Activated naive CD4-positive, alpha-beta T cell treated with anti-CD3 and anti-CD28 coated beads, Interleukin-2, amount 50 U/mL, for 72 hours (primary cell): ENCODE data around the gene CYS1. TPM values are rescaled to one million over a fixed set of nuclear protein-coding genes. Genes with fewer than 3 reads are reported as not detected.
"Not testable (repeated sequence)": the region's sequence is repeated elsewhere in the genome, so short reads cannot be mapped to it uniquely, and the experiment has no call there.

Source experiments
- ATAC-seq, 2 donors: fragments of 150-1000 bp; cut with Tn5 transposase; 2 replicates each; pipeline ENCODE4 v1.10.0; 2021; ENCODE audit warnings: mild to moderate bottlenecking in 2 of 2, moderate library complexity in 2 of 2
- DNase-seq, 2 donors: peaks; one replicate each; pipeline ENCODE4 v3.0.0; 2021 to 2022; ENCODE audit warnings: low spot score in 2 of 2
- H3K27ac Mint-ChIP-seq, 2 donors: one replicate each; pipeline ENCODE4 v1.8.0; 2022; ENCODE audit warnings: mild to moderate bottlenecking in 2 of 2, mixed read lengths in 2 of 2
- H3K36me3 Mint-ChIP-seq, 2 donors: one replicate each; pipeline ENCODE4 v1.8.0; 2022; ENCODE audit warnings: mixed read lengths in 2 of 2
- H3K9me3 Mint-ChIP-seq, 2 donors: one replicate each; pipeline ENCODE4 v1.8.0; 2022; ENCODE audit warnings: mixed read lengths in 2 of 2
- total RNA-seq, 2 donors: library from RNA; stranded (reverse); gene quantifications; one replicate each; pipeline ENCODE4 v1.2.3, GENCODE V29; 2022

CYS1 gene
- total RNA-seq, 2 donors from 2014 or later, result not detected

DNA sequence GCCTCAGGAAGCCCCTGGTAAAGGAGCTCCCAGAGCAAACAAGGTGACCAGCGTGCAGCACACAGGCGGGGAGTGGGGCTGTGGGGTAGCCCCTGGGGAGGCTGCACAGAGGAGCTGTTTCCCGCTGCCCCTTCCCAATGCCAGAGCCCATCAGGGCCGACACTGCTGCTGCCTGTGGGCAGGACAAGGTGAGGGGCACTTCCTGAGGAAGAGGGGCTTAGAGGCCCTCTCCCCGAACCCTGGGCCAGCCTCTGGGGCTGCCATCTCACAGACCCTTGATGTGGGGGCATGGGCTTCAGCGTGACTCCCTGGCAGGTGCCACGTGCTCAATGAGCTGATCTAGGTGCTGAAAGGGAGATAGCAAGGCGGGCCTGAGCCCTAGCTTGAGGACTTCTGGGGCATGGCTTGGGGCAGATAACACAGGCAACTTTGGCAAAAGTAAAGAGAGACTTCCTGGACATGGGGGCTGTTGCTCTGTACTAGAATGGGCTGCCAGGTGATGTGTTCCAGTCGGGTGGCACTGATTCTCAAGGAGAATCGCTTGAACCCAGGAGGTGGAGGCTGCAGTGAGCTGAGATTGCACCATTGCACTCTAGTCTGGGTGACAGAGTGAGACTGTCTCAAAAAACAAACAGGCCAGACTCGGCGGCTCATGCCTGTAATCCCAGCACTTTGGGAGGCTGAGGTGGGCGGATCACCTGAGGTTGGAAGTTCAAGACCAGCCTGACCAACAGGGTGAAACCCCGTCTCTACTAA, 46.8 kb downstream of the CYS1 start:
- Mint-ChIP-seq H3K9me3 (no peaks in the 10 kb centered on the region), H3K36me3 (no peaks in the 10 kb centered on the region), H3K27ac (no peak overlapping the region)
- ATAC-seq (no peak), DNase-seq (no peak)

- ATAC-seq, result no peak
- no peak overlapping the region for H3K27ac Mint-ChIP-seq
- no peaks in the 10 kb centered on the region for H3K9me3 Mint-ChIP-seq
- no peak for DNase-seq
- H3K36me3 Mint-ChIP-seq, result no peaks in the 10 kb centered on the region
Observed at GRCh38 chr2:10032746-10033105, 47.5 kb downstream of the CYS1 start.

DNA sequence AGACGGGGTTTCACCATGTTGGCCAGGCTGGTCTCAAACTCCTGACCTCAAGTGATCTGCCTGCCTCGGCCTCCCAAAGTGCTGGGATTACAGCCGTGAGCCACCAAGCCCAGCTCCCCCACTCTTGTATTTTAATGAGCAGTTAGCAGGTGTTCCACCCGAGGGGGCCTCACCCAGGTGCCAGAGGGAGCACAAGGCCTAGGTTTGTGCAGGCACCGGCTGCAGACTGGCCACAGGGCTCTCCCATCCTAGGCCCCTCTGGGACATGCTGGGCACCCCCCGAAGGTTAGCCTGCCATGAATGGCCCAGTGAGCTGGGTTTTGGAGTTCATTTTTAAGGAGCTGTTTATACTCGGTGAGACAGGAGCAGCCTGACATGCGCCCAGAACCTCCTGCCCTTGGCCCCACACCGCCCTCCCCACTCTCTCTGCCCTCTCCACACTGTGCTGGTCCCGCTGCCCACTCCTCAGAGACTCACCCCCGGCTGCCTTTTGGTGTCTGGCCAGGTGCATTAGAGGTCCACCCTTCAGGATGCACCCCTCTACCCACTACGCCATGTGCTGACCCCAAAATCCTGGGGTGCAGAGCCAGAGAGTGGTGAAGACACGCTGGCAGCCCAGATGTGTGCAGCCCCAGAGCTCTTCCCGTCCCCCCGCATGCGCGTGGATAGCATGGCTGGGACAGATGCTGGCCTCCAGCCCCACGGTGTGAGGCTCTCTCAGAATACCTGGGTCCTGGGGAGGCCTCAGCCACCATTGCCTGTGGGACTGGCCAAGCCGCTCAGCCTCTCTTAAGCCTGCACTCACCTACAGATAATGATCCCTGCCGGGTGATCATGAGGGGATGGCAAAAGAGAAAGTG, 48.1 kb downstream of the CYS1 start:
- no peaks in the 10 kb centered on the region for H3K9me3 Mint-ChIP-seq
- no peak overlapping the region for H3K27ac Mint-ChIP-seq
- ATAC-seq (no peak), DNase-seq (no peak)
- no peaks in the 10 kb centered on the region for H3K36me3 Mint-ChIP-seq

GRCh38 chr2:10030798-10031197, 49.4 kb downstream of the CYS1 start:
- not testable (repeated sequence) for H3K27ac Mint-ChIP-seq, H3K36me3 Mint-ChIP-seq

DNA sequence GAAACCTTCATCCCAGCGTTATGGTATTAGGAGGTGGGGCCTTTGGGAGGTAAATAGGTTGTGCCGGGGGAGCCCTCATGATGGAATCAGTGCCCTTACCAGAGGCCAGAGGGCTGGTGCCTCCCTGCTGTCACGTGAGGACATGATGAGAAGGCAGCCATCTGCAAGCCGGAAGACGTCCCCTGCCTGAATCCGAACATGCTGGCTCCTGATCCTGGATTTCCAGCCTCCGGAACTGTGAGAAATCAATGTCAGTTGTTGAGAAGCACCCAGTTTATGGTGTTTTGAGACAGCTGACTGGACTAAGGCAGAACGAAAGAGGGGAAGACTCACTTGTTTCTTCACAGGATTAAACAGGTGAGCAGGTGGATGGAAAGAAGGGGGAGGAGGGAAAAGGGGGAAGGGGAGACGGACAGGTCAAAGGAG, 49.9 kb downstream of the CYS1 start:
- ATAC-seq, result no peak
- no peaks in the 10 kb centered on the region for H3K9me3 Mint-ChIP-seq
- H3K27ac Mint-ChIP-seq, result no peak overlapping the region
- DNase-seq, result no peak
- H3K36me3 Mint-ChIP-seq, result no peaks in the 10 kb centered on the region

More at GRCh38 chr2:10030798-10031197, 49.4 kb downstream of the CYS1 start:
- not testable (repeated sequence) for DNase-seq, H3K9me3 Mint-ChIP-seq, ATAC-seq

DNA sequence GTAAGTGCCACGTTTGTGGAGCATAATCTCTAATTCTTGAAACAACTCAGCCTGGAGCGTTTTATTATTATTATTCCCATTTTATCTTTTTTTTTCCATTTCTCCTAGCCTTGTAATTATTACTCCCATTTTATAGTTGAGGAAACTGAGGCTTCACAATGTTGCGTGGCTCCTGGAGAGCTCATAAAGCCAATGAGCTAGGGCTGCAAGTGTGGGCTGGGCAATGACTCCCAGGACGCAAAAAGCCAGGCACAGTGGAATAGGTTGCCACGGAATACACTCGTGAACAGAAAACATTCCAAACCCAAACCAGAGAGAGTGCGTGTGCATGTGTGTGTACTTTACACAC, 50.4 kb downstream of the CYS1 start:
- Mint-ChIP-seq H3K27ac (no peak overlapping the region), H3K9me3 (no peaks in the 10 kb centered on the region), H3K36me3 (no peaks in the 10 kb centered on the region)
- no peak for DNase-seq
- ATAC-seq, result no peak

DNA sequence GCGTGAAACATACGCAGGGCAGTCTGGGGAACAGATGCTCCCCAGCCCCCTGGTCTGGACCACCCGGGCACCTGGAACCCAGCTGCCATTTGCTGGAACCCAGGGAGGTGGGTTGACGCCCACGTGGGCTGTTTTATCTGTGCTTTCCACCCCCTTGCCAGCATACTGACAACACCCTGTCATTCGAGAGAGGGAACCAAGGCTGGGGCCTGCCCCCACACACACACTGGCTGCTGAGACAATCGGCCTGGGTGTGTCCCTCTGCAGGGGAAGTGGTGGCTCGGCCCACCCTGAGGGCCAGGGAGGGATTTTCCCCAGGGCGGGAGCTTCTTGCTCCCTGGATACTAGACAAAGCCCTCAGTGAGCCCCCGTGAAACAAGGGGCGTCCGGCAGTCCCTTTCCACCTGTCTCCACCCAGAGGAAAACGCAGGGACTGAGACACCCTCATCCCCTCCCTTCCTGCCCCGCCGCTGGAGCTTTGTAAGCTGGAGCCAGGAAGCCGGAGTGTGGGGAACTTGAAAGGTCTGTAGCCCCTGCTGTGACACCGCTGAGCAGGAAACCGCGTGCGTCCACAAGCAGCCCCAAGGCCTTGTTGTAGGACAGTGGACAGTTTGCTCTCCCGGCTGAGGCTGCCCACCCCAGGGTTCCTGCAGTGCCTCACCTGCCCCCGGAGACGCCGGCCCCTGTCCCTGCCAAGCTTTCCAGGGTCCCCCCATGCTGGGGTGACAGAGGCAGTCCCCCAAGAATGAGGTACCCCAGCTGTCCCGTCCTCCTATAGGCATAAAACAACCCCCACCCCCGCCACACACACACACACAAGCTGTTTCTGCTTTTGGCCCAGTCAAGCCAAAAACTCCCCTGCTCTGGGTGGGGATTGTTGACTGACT, 51.0 kb downstream of the CYS1 start:
- H3K27ac Mint-ChIP-seq, result peak overlapping the region in 1 of 2 donors; percentile 51
- H3K9me3 Mint-ChIP-seq, result no peaks in the 10 kb centered on the region
- H3K36me3 Mint-ChIP-seq, result no peaks in the 10 kb centered on the region
- DNase-seq, result peak in 1 of 2 donors; percentile 31
- peak; percentile 71 to 93 for ATAC-seq

GRCh38 chr2:10028407-10028987, 51.7 kb downstream of the CYS1 start:
- H3K36me3 Mint-ChIP-seq, result no peaks in the 10 kb centered on the region
- no peak overlapping the region for H3K27ac Mint-ChIP-seq

GRCh38 chr2:10027660-10028330, 52.4 kb downstream of the CYS1 start:
- H3K27ac Mint-ChIP-seq, result no peak overlapping the region

More at GRCh38 chr2:10028407-10028987, 51.7 kb downstream of the CYS1 start:
- ATAC-seq (no peak), DNase-seq (no peak)
- no peaks in the 10 kb centered on the region for H3K9me3 Mint-ChIP-seq

GRCh38 chr2:10026940-10027569, 53.2 kb downstream of the CYS1 start:
- no peak for ATAC-seq
- H3K36me3 Mint-ChIP-seq, result no peaks in the 10 kb centered on the region

More at GRCh38 chr2:10027660-10028330, 52.4 kb downstream of the CYS1 start:
- no peak for DNase-seq
- no peaks in the 10 kb centered on the region for H3K36me3 Mint-ChIP-seq
- no peaks in the 10 kb centered on the region for H3K9me3 Mint-ChIP-seq
- ATAC-seq, result no peak

GRCh38 chr2:10022966-10023662, 57.1 kb downstream of the CYS1 start:
- Mint-ChIP-seq H3K36me3 (no peaks in the 10 kb centered on the region), H3K27ac (no peak overlapping the region), H3K9me3 (no peaks in the 10 kb centered on the region)
- DNase-seq (no peak), ATAC-seq (no peak)

More at GRCh38 chr2:10026940-10027569, 53.2 kb downstream of the CYS1 start:
- H3K9me3 Mint-ChIP-seq, result no peaks in the 10 kb centered on the region
- no peak overlapping the region for H3K27ac Mint-ChIP-seq
- no peak for DNase-seq

- H3K27ac Mint-ChIP-seq, result no peak overlapping the region
- H3K36me3 Mint-ChIP-seq, result no peaks in the 10 kb centered on the region
- ATAC-seq (no peak), DNase-seq (no peak)
- no peaks in the 10 kb centered on the region for H3K9me3 Mint-ChIP-seq
Observed at GRCh38 chr2:10022445-10022844, 57.8 kb downstream of the CYS1 start.

DNA sequence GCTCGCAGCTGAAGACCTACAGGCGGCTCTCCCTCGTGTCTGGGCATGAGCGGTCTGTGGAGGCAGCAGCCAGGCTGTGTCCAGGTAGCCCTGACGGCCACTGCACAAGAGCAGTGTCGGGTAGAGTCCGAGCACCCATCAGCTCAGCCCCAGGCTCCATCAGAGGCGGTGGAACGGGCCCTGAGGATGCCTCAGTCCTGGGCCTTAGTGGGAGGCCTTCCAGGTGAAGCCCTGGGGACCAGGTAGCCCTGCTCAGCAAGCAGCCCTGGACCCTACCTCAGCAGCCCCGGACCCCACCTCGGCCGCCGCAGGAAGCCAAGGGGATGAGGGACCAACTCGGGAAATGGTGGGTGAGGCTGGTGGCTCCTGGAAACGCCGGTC, 58.2 kb downstream of the CYS1 start:
- H3K36me3 Mint-ChIP-seq, result no peaks in the 10 kb centered on the region
- ATAC-seq (no peak), DNase-seq (no peak)
- H3K9me3 Mint-ChIP-seq, result no peaks in the 10 kb centered on the region
- H3K27ac Mint-ChIP-seq, result no peak overlapping the region

DNA sequence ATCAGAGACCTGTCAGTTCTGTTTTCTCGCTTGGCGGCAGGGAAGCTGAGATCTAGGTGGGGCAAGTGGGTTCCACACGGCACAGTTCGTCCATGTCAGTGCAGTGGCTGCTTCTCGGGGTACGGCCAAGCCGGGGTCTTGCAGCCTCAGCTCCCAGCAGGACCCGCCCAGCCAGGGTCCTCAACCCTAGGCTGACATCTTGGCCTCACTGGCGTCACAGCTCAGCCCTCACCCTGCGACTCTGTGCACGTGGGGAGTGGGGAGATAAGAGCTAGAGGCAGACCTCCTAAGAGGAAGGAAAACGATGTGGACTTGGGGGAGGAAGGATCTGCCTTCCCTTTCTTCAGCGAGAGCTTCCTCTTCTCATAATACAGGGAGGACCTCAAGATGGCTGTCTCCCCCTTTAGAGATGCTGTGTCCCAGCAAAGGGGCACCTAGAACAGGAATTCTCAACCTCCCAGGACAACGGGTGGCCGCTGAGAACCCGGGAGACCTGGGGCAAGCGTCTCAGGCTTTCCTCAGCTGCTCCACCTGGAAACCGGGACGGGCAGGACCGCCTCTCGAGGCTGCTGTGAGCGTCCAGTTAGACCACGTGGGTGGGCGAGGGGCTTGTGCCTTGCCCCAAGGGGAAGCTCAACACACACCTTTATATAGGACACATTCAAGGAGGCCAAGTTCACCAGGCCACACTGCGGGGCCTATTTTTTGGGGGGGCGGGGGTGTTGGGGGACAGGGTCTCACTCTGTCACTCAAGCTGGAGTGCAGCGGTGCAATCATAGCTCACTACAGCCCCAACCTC, 60.4 kb downstream of the CYS1 start:
- Mint-ChIP-seq H3K27ac (no peak overlapping the region), H3K36me3 (no peaks in the 10 kb centered on the region), H3K9me3 (no peaks in the 10 kb centered on the region)
- no peak for DNase-seq
- no peak for ATAC-seq
